HuH-7 (cell line): ENCODE data around the gene EFCAB8.
"Not testable (repeated sequence)": the region's sequence is repeated elsewhere in the genome, so short reads cannot be mapped to it uniquely, and the experiment has no call there.

Experiments used
- DNase-seq: peaks from one replicate; pipeline ENCODE4 v3.0.0; 2011; ENCODE audit warnings: low spot score

EFCAB8 gene

GRCh38 chr20:32972181-32973076 is 113.7 kb downstream of the EFCAB8 start:
- no peak for DNase-seq

GRCh38 chr20:32973077-32973717 is 114.5 kb downstream of the EFCAB8 start:
- no peak for DNase-seq

- DNase-seq, result not testable (repeated sequence)
These were observed 115.7 kb downstream of the EFCAB8 start for GRCh38 chr20:32974204-32975064.

- not testable (repeated sequence) for DNase-seq
These were observed 116.4 kb downstream of the EFCAB8 start for GRCh38 chr20:32975121-32975520.

- no peak for DNase-seq
These were observed 117.3 kb downstream of the EFCAB8 start for GRCh38 chr20:32975698-32976674.

- no peak for DNase-seq
These were observed 118.0 kb downstream of the EFCAB8 start for GRCh38 chr20:32976746-32977145.

GRCh38 chr20:32977281-32978008 is 118.7 kb downstream of the EFCAB8 start:
- DNase-seq, result no peak

GRCh38 chr20:32978009-32978335 is 119.2 kb downstream of the EFCAB8 start:
- no peak for DNase-seq

- DNase-seq, result no peak
These were observed 120.7 kb downstream of the EFCAB8 start for GRCh38 chr20:32979201-32979998.

GRCh38 chr20:32980131-32980941 is 121.6 kb downstream of the EFCAB8 start:
- DNase-seq, result no peak

GRCh38 chr20:32980990-32981389 is 122.3 kb downstream of the EFCAB8 start:
- DNase-seq, result no peak

- DNase-seq, result no peak
These were observed 124.1 kb downstream of the EFCAB8 start for GRCh38 chr20:32982617-32983458.

- DNase-seq, result no peak
These were observed 124.9 kb downstream of the EFCAB8 start for GRCh38 chr20:32983459-32984112.

GRCh38 chr20:32984196-32984595 is 125.5 kb downstream of the EFCAB8 start:
- DNase-seq, result no peak

- DNase-seq, result no peak
These were observed 126.1 kb downstream of the EFCAB8 start for GRCh38 chr20:32984631-32985354.

GRCh38 chr20:32985596-32985995 is 126.9 kb downstream of the EFCAB8 start:
- DNase-seq, result no peak
